22Rv1 (cell line): Measurements from ENCODE around the gene TMEM176B.

Experiments used
- CTCF ChIP-seq: fragments of 450-650 bp; IDR thresholded peaks from 2 replicates; pipeline ENCODE4 v1.5.1; 2017; ENCODE audit warnings: mild to moderate bottlenecking
- ZFX ChIP-seq: fragments of 450-650 bp; IDR thresholded peaks from 2 replicates; pipeline ENCODE4 v1.6.1; 2017; ENCODE audit warnings: antibody characterized with exemption, borderline replicate concordance

- TF ChIP-seq CTCF (no peak), ZFX (no peak)
Observed at GRCh38 chr7:150820148-150820547, 20.0 kb upstream of the TMEM176B start.
